Body of pancreas (tissue), 4 donors: ENCODE data around the gene TJP3.

Experiments used
- CTCF ChIP-seq, 7 experiments: fragments of 450-650 bp in 4 of 7; fragments of 200-600 bp in 3 of 7; sonication (generic) in 3 of 7; IDR thresholded peaks; one replicate each; pipeline ENCODE4 v1.5.1; 2016 to 2019; ENCODE audit warnings: antibody characterized with exemption in 7 of 7
- POLR2A ChIP-seq, 3 donors: fragments of 450-650 bp; IDR thresholded peaks; one replicate each; pipeline ENCODE4 v1.6.1; 2016; ENCODE audit warnings: antibody characterized with exemption in 3 of 3, mild to moderate bottlenecking in 2 of 3

GRCh38 chr19:3753631-3754410, 45.6 kb downstream of the TJP3 start:
- TF ChIP-seq CTCF (IDR thresholded peaks at IDR 0.05), result no peak
- TF ChIP-seq POLR2A (IDR thresholded peaks at IDR 0.05), result no peak
